Suprapubic skin (tissue), 4 donors: Measurements from ENCODE around the gene RPL10A. TPM values are rescaled to one million over a fixed set of nuclear protein-coding genes. Genes with fewer than 3 reads are reported as not detected.
A peak's percentile ranks its signal among the peaks of the same experiment; 100 is the strongest.

Source experiments
- DNase-seq, 2 donors: peaks; one replicate each; pipeline ENCODE4 v3.0.0-alpha.2; 2019; ENCODE audit warnings: low spot score in 2 of 2
- H3K27ac ChIP-seq: fragments of 200-600 bp; sonication (generic); one replicate; pipeline ENCODE4 v1.5.1; 2019
- H3K27me3 ChIP-seq: fragments of 200-600 bp; sonication (generic); one replicate; pipeline ENCODE4 v1.5.1; 2019
- H3K36me3 ChIP-seq: fragments of 200-600 bp; sonication (generic); one replicate; pipeline ENCODE4 v1.5.1; 2019
- H3K4me1 ChIP-seq: fragments of 200-600 bp; sonication (generic); one replicate; pipeline ENCODE4 v1.5.1; 2019
- H3K4me3 ChIP-seq: fragments of 200-600 bp; sonication (generic); one replicate; pipeline ENCODE4 v1.5.1; 2019; ENCODE audit warnings: mild to moderate bottlenecking
- H3K9me3 ChIP-seq: fragments of 200-600 bp; sonication (generic); one replicate; pipeline ENCODE4 v1.5.1; 2019
- EP300 ChIP-seq: sonication (generic); formaldehyde crosslinking; IDR thresholded peaks from one replicate; pipeline ENCODE4 v1.6.1; 2017; ENCODE audit warnings: antibody characterized with exemption
- POLR2A ChIP-seq, 2 donors: fragments of 450-650 bp; IDR thresholded peaks; one replicate each; pipeline ENCODE4 v1.6.1; 2017; ENCODE audit warnings: antibody characterized with exemption in 2 of 2, mild to moderate bottlenecking in 2 of 2, moderate library complexity in 2 of 2
- POLR2AphosphoS5 ChIP-seq, 3 donors: sonication (generic); formaldehyde crosslinking; IDR thresholded peaks; one replicate each; pipeline ENCODE4 v1.6.1; 2017; ENCODE audit warnings: antibody characterized with exemption in 3 of 3
- WGBS: methylation state at CpG from one replicate; pipeline ENCODE4 v1.1.5; 2018; 5-methylcytosine and 5-hydroxymethylcytosine counted together
- total RNA-seq, 4 donors: library from RNA; depleted of rRNA; stranded (reverse); fragments of >200 nt; gene quantifications; one replicate each; pipeline ENCODE4 v1.1.0, GENCODE V29; 2016
- TF ChIP-seq, protein P1 (sequence below), 2 donors: fragments of 200-600 bp in 1 of 2; fragments of 450-650 bp in 1 of 2; sonication (generic) in 1 of 2; IDR thresholded peaks; one replicate each; pipeline ENCODE4 v1.5.1; 2016 to 2019; ENCODE audit warnings: antibody characterized with exemption in 2 of 2, mild to moderate bottlenecking in 1 of 2, moderate library complexity in 1 of 2

Gene RPL10A
- total RNA-seq, 4 donors from 2014 or later, result 1,092 to 2,148 (median 1,858) TPM

DNA sequence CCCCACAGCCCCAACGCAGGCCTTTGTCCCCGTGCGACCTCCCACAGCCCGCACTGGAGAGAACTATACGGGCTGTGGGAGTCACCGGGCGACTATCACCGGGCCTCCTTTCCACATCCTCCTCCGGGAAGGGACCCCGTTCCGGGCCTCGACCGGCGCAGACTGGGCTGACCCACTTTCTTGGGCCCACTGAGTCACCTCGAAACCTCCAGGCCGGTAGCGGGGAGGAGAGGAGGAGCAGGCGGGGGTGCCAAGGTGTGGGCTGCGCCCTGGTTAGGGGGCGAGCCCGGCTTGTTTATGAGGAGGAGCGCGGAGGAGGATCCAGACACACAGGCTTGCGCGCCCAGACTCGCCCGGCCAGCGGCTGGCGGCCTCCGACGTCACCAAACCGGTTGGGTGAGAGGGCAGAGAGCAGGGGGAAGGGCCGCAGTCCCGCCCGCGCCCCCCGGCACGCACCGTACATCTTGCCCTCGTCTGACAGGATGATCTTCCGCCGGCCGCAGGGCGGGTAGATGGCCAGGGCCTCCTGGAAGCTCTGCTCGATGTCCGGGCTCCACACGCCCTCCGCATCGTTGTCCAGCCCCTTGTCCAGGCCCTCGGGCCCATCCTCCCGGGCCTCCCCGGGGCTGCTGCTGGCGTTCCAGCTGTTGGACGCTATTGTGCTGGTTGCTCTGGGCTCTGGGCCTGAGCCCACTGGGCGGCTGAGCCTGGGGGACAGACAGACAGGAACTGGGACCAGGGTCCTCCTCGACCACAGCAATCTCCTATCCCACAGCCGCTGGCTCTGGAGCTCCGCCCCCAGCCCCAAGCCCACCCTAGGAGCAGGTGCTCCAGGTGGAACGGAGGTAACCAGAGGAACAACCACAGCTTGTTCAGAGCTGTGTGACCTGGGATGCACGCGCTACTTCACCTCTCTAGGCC is 18.1 kb downstream of the RPL10A start:
- peaks cover 15% of the 10 kb centered on the region for H3K36me3 ChIP-seq
- H3K4me3 ChIP-seq, result peak overlapping the region; percentile 29
- peaks cover 70% of the 10 kb centered on the region for H3K4me1 ChIP-seq
- H3K27me3 ChIP-seq, result no peaks in the 10 kb centered on the region
- TF ChIP-seq POLR2AphosphoS5 (IDR thresholded peaks at IDR 0.05) (peak in 2 of 3 donors; percentile 69 to 78), POLR2A (IDR thresholded peaks at IDR 0.05) (no peak), EP300 (no peak)
- TF ChIP-seq, protein P1, sequence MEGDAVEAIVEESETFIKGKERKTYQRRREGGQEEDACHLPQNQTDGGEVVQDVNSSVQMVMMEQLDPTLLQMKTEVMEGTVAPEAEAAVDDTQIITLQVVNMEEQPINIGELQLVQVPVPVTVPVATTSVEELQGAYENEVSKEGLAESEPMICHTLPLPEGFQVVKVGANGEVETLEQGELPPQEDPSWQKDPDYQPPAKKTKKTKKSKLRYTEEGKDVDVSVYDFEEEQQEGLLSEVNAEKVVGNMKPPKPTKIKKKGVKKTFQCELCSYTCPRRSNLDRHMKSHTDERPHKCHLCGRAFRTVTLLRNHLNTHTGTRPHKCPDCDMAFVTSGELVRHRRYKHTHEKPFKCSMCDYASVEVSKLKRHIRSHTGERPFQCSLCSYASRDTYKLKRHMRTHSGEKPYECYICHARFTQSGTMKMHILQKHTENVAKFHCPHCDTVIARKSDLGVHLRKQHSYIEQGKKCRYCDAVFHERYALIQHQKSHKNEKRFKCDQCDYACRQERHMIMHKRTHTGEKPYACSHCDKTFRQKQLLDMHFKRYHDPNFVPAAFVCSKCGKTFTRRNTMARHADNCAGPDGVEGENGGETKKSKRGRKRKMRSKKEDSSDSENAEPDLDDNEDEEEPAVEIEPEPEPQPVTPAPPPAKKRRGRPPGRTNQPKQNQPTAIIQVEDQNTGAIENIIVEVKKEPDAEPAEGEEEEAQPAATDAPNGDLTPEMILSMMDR (IDR thresholded peaks at IDR 0.05), result no peak
- H3K9me3 ChIP-seq, result no peaks in the 10 kb centered on the region
- DNase-seq, result peak in 1 of 2 donors; percentile 79
- peak overlapping the region; percentile 95 for H3K27ac ChIP-seq
- 50% methylated on average over 26 of the region's 61 CpGs for WGBS

DNA sequence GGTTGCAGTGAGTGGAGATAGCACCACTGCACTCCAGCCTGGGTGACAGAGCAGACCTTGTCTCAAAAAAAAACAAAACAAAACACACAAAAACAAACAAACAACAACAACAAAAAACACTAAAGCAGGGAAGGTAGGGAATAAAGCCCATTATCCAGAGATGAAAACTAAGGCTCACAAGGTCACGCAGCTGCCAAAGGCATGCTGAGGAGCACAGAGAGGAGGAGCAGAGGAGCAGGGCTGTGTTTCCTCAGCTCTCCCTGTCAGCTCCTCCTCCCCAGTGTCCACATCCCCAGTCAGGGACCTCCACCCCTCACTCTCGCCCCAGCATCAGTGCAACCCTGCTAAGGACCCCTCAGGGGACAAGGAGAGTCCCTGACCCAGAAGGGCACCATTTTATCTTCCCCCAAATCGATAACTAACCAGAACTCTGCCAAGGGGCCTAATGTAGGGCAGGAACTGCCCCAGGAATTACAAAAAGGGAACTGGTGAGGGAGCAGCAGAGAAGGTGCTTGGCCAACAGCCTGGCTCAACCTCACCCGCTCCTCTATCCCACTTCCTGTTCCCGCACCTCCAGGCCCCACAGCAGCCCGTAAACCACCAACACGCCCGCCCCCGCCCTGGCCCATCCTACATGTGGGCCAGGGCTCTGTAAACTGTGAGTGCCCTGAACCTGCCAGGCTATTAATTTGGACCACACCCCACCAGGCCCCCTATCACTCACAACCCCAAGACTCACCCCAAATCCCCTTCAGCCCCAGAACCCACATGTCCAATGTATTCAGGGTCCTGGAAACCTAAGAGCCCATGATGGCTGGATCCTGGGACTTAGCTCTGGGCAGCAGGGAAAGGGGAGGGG is 19.7 kb downstream of the RPL10A start:
- Histone ChIP-seq H3K9me3 (no peaks in the 10 kb centered on the region), H3K27ac (peak overlapping the region; percentile 95), H3K4me1 (peaks cover 86% of the 10 kb centered on the region), H3K27me3 (no peaks in the 10 kb centered on the region), H3K4me3 (no peak overlapping the region), H3K36me3 (peaks cover 13% of the 10 kb centered on the region)
- DNase-seq, result no peak
- TF ChIP-seq POLR2AphosphoS5 (IDR thresholded peaks at IDR 0.05), result no peak
- WGBS, result 20% methylated on average over 9 of the region's 9 CpGs

DNA sequence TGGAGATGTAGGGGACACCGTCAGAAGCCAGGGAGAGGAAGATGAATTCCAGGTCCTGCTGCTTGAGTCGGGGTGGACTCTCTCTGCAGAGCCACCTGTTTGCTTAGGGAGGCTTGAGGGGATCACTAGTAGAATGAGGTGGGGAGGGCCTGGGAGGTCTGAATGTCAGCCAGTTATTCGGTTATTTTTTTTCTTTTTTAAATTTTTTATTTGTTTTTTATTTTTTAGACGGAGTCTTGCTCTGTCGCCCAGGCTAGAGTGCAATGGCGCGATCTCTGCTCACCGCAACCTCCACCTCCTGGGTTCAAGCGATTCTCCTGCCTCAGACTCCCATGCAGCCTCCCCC is 20.3 kb downstream of the RPL10A start:
- Histone ChIP-seq H3K4me1 (peaks cover 92% of the 10 kb centered on the region), H3K4me3 (no peak overlapping the region), H3K9me3 (no peaks in the 10 kb centered on the region), H3K27me3 (no peaks in the 10 kb centered on the region), H3K27ac (peak overlapping the region; percentile 95), H3K36me3 (peaks cover 9% of the 10 kb centered on the region)
- 63% methylated on average over 9 of the region's 9 CpGs for WGBS
- TF ChIP-seq EP300, result no peak
- TF ChIP-seq, protein P1 (IDR thresholded peaks at IDR 0.05), result no peak
- TF ChIP-seq POLR2AphosphoS5 (IDR thresholded peaks at IDR 0.05), result no peak
- no peak for TF ChIP-seq POLR2A (IDR thresholded peaks at IDR 0.05)
- DNase-seq, result no peak

DNA sequence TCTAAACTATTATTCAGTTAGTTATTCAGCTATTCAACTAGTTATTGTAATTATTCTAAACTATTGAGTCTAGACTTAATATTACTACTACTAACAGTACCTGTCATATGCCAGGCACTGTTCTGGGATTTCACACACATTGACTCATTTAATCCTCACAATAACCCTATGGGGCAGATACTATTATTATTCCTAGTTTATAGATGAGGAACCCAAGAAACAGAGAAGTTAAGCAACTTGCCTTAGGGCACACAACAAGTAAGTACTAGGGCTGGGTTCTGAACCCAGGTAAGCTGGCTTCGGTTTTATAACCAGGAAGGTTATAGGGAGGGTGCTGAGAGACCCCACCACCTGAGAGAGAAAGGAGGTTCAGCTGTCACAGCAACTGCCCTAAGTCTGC is 20.9 kb downstream of the RPL10A start:
- 69% methylated on average over 1 of the region's 1 CpG for WGBS
- TF ChIP-seq POLR2AphosphoS5 (IDR thresholded peaks at IDR 0.05), result no peak
- no peak for TF ChIP-seq POLR2A (IDR thresholded peaks at IDR 0.05)
- no peak for TF ChIP-seq EP300
- Histone ChIP-seq H3K9me3 (no peaks in the 10 kb centered on the region), H3K4me3 (no peak overlapping the region), H3K27ac (peak overlapping the region; percentile 95), H3K4me1 (peaks cover 98% of the 10 kb centered on the region), H3K36me3 (peaks cover 5% of the 10 kb centered on the region), H3K27me3 (no peaks in the 10 kb centered on the region)
- DNase-seq, result no peak

DNA sequence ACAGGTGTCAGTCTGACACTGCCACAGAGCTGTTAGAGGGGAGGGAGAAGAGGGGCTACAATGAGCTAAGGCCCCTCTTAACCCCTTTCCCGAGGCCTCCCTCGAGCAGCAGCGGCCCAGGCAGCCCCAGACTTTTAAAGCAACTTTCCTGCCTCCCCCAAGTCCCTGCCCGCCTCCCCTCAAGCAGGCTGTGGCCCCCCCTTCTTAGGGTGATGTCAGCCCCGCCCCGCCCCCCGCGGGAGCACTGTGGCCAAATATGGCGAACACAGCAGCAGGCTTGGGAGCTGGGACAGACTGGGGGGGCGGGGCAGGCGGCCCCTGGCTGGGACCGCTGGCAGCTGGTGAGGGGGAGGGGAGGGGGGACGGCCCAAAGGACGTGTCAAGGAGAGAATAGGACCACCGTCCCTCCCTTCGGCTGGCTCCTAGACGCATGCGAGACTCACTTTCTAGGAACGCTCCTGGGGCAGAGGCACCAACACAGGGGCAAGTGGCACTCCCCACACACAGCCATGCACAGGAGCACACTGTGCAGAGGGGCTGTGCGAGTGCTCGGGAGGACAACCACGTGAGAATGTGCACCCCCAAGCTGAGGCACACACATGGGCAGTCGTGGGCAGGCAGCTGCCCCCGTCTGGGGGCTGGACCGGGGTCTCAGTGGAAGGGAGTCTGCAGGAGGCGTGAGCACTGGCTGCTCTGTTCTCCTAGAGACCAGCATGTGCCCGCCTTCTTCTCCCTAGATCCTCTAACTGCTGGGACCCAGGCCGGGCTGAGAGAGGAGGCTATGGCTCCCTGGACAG is 22.0 kb downstream of the RPL10A start:
- no peak for TF ChIP-seq POLR2A (IDR thresholded peaks at IDR 0.05)
- peak; percentile 42 for TF ChIP-seq EP300
- DNase-seq, result no peak
- Histone ChIP-seq H3K4me1 (peaks cover 100% of the 10 kb centered on the region), H3K27ac (peak overlapping the region; percentile 95), H3K36me3 (no peaks in the 10 kb centered on the region), H3K27me3 (no peaks in the 10 kb centered on the region), H3K9me3 (no peaks in the 10 kb centered on the region), H3K4me3 (peak overlapping the region; percentile 27)
- WGBS, result 35% methylated on average over 5 of the region's 28 CpGs

DNA sequence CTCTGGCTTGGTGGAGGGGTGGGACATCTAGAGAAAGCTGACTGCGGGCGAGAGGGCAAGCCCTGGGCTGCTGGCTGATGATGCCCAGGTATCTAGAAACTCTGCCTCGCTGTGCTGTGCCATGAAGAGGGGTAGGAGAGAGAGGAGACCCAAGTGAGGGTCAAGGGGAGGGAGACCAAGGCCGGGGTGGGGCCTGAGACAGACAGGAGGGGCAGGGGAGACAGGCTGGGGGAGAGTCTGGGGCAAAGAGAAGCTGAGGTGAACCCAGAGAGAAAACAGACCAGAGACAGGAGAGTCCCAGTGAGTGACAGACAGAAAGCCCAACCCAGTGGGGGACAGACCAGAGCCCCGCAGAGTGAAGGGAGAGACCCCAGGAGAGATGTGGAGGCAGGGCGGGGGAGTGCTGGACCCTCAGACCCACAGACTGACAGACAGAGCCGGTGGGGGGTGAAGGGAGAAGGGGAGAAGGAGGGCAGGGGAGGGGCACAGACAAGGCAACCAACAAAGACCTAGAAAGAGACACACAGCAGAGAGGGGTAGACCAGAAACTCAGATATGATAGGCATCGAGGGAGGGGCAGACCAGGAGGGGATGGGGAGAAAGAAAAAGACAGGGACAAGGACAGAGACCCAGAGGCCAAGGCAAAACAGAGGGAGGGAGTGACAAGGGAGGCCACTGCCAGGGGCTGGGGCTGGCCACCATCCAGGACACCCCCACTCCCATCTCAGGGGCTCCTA is 22.8 kb downstream of the RPL10A start:
- 50% methylated on average over 8 of the region's 8 CpGs for WGBS
- Histone ChIP-seq H3K9me3 (no peaks in the 10 kb centered on the region), H3K4me1 (peaks cover 100% of the 10 kb centered on the region), H3K27me3 (no peaks in the 10 kb centered on the region), H3K27ac (peak overlapping the region; percentile 95), H3K4me3 (peak overlapping the region; percentile 27), H3K36me3 (no peaks in the 10 kb centered on the region)
- DNase-seq, result no peak
- TF ChIP-seq, protein P1 (IDR thresholded peaks at IDR 0.05), result no peak
- TF ChIP-seq POLR2AphosphoS5 (IDR thresholded peaks at IDR 0.05) (no peak), POLR2A (IDR thresholded peaks at IDR 0.05) (no peak), EP300 (no peak)
